GM19452 (cell line): ENCODE results near the gene GRAMD4.
A peak's percentile ranks its signal among the peaks of the same experiment; 100 is the strongest.

Experiments
- ATAC-seq: cut with Tn5 transposase; IDR thresholded peaks from one replicate; pipeline ENCODE4 v1.9.1; 2021; ENCODE audit not compliant: unreplicated experiment

The GRAMD4 gene

DNA sequence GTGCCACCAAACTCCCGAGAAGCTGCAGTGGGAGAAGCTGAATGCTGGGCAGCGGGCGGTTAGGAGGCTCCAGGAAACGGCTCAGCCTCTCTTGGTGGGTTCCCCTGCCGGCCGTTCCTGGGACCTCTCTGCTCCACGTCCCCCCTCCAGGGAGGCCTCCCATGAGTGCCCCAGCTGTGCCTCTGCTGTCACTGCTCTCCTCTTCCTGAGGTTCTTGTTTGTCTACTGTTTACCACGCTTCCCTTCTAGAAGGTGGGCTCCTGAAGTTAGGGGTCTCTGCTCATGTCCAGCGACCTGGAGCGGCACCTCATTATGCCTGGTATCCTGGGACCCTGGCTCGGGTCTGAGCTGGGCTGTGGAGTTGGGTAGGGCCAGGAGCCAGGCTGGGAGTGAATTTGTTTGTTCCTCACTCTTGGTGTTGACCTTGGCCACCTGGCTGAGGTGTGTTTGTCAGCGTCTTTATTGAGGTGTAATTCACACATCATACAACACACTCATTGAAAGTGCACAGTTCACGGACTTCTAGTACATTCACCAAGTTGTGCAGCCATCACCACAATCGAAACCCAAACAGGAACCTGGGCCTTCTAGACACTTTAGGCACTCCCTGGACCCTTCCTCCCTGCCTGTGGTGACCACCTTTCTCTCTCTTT is 37.8 kb upstream of the GRAMD4 start:
- no peak for ATAC-seq

DNA sequence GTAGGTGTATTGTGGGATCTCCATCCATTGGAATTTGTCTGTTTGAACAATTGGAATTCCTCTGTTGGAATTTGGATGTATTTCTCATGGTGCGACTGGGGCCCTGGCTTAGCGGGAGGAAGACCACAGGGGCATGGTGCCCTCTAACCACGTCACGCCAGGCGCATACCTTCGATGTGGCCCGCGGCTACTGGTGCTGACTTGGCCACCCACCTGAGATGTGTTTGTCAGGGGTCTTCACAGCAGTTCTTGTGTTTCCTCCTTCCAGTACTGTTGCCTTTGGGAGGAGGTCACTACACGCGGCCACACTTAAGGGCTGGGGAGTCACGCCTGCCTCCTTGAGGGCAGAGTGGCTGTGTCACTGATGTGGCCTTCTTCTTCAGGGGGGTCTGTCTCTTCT is 36.6 kb upstream of the GRAMD4 start:
- ATAC-seq, result no peak

DNA sequence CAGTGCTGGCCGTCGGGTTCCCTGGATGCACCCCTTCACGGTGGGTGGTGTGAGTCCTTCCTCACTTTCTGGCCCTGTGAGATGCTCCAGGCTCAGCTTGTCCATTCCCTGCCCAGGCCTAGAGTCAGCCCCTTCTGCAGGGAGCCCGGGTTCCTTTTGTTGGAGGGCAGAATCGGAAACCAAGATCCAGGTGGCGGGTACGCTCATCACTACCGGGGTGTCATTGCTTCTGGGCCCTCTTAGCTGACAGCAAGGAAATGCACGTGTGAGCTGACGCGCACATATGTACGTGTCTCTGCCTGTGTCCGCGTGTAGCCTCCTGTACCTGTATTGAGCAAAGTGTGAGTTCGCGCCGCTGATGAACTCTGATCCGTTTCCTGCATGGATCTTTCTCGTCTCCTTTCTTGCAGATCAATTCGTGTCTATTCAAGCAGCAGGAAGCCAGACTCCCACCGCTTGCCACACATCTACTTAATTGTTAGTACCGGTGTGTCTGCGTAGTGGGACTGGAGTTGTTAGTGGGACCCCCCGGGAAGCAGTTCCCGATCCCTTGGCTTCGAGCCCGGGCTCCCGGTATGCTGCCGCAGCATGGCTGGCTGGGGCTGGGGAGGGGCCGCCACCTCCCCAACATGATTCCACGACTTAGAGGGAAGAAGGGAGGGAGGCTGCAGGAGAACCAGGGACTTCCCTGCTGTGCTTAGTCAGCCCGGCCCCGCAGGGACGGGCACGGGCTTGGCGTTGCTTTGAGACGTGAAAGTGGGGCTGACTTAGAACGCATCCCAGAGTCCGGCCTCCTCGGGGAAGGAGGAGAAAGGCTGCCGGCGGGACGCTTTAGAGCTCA is 35.9 kb upstream of the GRAMD4 start:
- no peak for ATAC-seq

GRCh38 chr22:46585340-46586122 is 34.7 kb upstream of the GRAMD4 start:
- no peak for ATAC-seq

DNA sequence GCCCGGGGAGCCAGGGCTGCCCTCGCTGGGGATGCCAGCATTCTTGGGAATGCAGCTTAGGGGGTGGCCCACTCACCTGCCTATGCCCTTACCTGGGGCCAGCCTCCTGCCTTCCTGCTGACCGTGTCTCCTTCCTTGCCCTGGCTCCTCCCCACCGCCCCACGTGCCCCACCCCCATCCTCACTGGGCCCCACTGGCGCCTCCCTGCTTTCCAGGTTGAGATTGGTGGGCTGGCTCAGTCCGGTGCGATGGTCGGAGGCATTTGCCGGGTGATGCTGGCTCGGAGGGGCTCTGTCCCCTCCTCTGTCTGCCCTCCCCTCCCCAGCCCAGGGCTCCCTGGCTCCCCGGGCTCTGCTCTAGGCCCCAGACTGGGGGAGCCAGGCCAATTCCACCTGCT is 34.1 kb upstream of the GRAMD4 start:
- ATAC-seq, result no peak

DNA sequence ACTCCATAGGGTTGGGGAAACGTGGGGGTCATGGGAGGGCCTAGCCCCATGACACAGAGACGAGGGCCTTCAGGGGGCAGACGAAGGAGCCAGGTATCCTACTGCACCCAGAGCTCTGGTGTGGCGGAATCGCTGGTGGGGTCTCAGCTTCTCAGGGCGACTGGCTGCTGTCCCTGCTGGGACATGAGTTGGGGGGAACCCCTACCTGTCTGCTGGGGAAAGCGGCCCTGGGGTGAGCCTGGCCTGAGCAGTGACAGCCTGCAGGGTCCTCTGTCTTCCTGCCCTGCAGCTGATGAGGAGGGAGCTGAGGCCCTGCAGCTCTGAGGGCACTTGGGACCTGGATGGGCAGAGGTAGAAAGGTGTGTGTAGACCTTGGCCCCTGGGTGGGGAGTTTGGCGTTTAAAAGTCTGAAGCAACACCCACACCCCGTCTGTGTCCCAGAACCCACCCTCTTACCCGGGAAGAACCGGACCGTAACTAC is 33.6 kb upstream of the GRAMD4 start:
- no peak for ATAC-seq

DNA sequence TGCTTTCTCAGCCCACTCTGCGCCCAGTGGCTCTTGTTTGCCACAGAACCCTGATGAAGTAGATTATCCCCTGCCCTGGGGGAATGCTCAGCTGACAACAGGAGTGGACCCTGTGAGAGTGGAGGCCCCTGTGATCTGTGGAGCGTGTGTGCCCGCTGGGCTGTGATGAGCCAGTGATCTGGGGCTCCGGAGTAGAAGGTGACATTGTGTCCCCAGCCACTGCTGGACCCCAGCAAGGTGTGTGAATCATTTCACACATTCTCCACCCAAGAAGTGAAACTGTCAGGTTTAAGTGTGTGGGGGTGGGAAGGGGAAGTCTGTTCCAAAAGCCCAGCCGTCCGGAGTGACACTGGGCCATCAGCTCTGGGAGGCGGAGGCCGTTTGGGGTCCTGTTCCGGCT is 33.1 kb upstream of the GRAMD4 start:
- ATAC-seq, result peak; percentile 66

- ATAC-seq, result peak; percentile 46
These were observed 32.5 kb upstream of the GRAMD4 start for GRCh38 chr22:46587492-46588278.

DNA sequence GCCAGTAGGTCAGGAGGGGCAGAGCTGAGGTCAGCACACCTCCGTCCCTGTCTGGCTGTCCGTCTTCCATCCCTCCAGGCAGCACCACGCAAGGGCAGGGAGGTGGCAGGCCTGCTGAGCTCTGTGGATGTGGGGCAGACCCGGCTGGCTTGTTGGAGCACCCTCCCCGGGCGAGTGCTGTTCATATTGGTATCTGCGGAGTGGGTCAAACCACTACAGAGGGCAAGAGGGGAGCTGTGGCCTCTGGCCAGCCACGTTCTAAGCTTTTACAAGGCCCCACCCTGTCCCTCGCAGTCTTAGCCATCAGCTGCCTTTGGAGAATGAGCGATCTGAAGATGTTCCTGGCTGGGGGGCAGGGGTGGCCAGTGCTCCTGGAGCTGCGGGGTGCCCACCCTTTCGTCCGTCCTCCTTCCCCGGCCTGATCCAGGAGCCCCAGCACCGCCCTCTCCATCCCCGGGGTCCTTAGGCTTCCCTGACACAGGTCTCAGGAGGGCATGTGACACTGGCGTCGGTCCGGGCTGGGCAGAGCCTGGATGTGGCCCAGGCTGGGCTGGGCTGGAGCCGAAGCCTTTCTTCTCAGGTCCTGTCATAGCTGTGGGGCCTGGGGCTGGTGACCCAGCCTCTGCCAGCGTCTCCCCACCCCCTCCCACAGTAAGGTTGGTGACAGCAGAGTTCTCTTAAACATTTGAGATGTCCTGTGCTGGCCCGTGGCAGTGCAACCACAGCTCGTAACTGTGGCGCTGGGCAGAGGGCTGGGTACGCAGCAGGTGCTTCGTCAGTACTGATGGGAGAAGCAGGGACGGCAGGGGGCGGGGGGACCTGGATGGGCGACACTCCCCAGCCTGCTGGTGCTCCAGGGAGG is 31.7 kb upstream of the GRAMD4 start:
- ATAC-seq, result no peak

- ATAC-seq, result no peak
These were observed 30.9 kb upstream of the GRAMD4 start for GRCh38 chr22:46589141-46589748.

DNA sequence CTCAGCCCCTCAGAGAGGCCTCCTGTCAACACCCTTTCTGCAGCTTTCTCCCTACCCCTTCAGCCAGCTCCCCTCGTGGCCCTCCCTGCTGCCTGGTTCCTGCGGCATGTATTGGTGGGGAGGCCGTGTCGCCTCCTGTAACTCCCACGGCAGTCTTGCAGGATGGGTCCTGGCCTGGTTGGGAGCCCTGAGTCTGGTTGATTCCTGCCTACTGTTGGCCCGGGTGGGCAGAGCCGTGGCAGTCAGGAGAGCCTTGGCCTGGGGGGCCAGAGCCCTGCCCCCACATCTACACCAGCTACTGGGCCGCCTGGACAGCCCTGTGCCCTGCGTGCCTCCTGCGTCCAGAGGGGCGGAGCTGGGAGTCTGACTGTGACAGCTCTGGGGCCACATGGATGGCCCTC is 30.3 kb upstream of the GRAMD4 start:
- ATAC-seq, result no peak

GRCh38 chr22:46590334-46590733 is 29.9 kb upstream of the GRAMD4 start:
- no peak for ATAC-seq

GRCh38 chr22:46591930-46592329 is 28.3 kb upstream of the GRAMD4 start:
- no peak for ATAC-seq

GRCh38 chr22:46592390-46592872 is 27.8 kb upstream of the GRAMD4 start:
- peak; percentile 54 for ATAC-seq

GRCh38 chr22:46593211-46593681 is 26.9 kb upstream of the GRAMD4 start:
- ATAC-seq, result no peak

- no peak for ATAC-seq
These were observed 25.9 kb upstream of the GRAMD4 start for GRCh38 chr22:46593996-46594946.

DNA sequence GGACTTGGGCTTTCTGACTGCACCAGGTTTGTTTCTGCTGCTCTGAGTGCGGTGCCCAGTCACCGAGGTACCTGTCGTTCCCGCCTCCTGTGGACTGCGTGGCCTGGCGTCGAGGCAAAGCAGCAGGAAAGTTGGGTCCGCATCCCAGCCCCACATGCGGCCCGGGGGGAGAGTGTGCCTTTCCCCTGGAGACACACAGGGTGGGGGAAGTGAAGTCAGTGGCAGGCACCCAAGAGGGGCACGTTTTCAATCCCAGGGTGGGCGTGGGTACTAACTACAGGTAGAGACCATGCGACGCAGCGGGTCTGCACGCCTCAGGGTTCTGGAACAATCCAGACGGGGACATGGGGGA is 25.3 kb upstream of the GRAMD4 start:
- no peak for ATAC-seq

DNA sequence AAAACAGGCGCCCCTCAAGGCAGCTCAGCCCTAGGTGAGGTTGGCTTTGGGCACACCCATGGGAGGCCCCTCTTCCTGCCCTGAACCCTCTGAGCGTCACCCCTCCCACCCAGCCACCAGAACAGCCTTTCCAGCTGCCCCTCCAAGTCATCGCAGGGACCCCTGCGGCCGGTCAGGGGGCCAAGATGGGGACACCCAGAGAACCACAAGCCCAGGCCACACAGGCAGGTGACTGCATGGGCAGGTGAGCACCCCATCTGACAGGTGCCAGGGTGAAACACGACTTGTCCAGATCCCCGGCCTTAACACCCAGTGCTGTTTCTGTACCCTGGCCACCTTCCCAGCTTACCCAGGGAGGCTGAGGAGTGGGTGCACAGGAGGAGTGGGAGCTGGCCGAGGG is 24.6 kb upstream of the GRAMD4 start:
- ATAC-seq, result no peak
